ENCODE data around the gene MUS81.

Gene MUS81

GRCh38 chr11:65872586-65873317 is 12.5 kb downstream of the MUS81 start, which contains the start of gene EFEMP2:
Gene EFEMP2, minus strand, starts transcription at chr11:65872800. Its CDS starts 446 bp downstream, at chr11:65872354.
- no peak for DNase-seq (ENCODE audit: extremely low read depth in 1 of 2, low read depth in 1 of 2)

GRCh38 chr11:65873318-65874156 is 13.3 kb downstream of the MUS81 start:
- peak; percentile 91 to 94 for DNase-seq (ENCODE audit: extremely low read depth in 1 of 2, low read depth in 1 of 2)

- DNase-seq (ENCODE audit: extremely low read depth in 1 of 2, low read depth in 1 of 2) = no peak
Measured at GRCh38 chr11:65879617-65880016, 19.4 kb downstream of the MUS81 start, which contains the start of gene CTSW. Gene CTSW, plus strand, starts transcription at chr11:65879837. Its CDS starts 18 bp downstream, at chr11:65879855.

- no peak for DNase-seq (ENCODE audit: extremely low read depth in 1 of 2, low read depth in 1 of 2)
Measured at GRCh38 chr11:65880027-65880426, 19.8 kb downstream of the MUS81 start.

- DNase-seq (ENCODE audit: extremely low read depth in 1 of 2, low read depth in 1 of 2) = no peak
Measured at GRCh38 chr11:65880844-65881421, 20.7 kb downstream of the MUS81 start.

- DNase-seq (ENCODE audit: extremely low read depth in 1 of 2, low read depth in 1 of 2) = no peak
Measured at GRCh38 chr11:65882120-65883057, 22.2 kb downstream of the MUS81 start.

GRCh38 chr11:65883058-65883761 is 23.0 kb downstream of the MUS81 start:
- DNase-seq (ENCODE audit: extremely low read depth in 1 of 2, low read depth in 1 of 2) = no peak

GRCh38 chr11:65883786-65884715 is 23.8 kb downstream of the MUS81 start:
- no peak for DNase-seq (ENCODE audit: extremely low read depth in 1 of 2, low read depth in 1 of 2)

GRCh38 chr11:65884716-65885092 is 24.5 kb downstream of the MUS81 start:
- no peak for DNase-seq (ENCODE audit: extremely low read depth in 1 of 2, low read depth in 1 of 2)

GRCh38 chr11:65885231-65885630 is 25.0 kb downstream of the MUS81 start:
- no peak for DNase-seq (ENCODE audit: extremely low read depth in 1 of 2, low read depth in 1 of 2)

- DNase-seq (ENCODE audit: extremely low read depth in 1 of 2, low read depth in 1 of 2) = no peak
Measured at GRCh38 chr11:65885808-65886536, 25.7 kb downstream of the MUS81 start.

- no peak for DNase-seq (ENCODE audit: extremely low read depth in 1 of 2, low read depth in 1 of 2)
Measured at GRCh38 chr11:65886826-65887722, 26.8 kb downstream of the MUS81 start.

GRCh38 chr11:65887723-65888162 is 27.5 kb downstream of the MUS81 start:
- no peak for DNase-seq (ENCODE audit: extremely low read depth in 1 of 2, low read depth in 1 of 2)

- DNase-seq (ENCODE audit: extremely low read depth in 1 of 2, low read depth in 1 of 2) = peak; percentile 95
Measured at GRCh38 chr11:65888163-65888814, 28.1 kb downstream of the MUS81 start, which contains the start of gene FIBP. Gene FIBP, minus strand, starts transcription at chr11:65888471. Its CDS starts 53 bp downstream, at chr11:65888418.

- DNase-seq (ENCODE audit: extremely low read depth in 1 of 2, low read depth in 1 of 2) = peak; percentile 98
Measured at GRCh38 chr11:65890324-65891218, 30.3 kb downstream of the MUS81 start, which contains the start of gene CCDC85B. Gene CCDC85B, plus strand, starts transcription at chr11:65890673. Its CDS starts 111 bp downstream, at chr11:65890784.
